ENCODE results near the gene LRRC25.
"Not testable (repeated sequence)": the region's sequence is repeated elsewhere in the genome, so short reads cannot be mapped to it uniquely, and the experiment has no call there.

LRRC25 gene

DNA sequence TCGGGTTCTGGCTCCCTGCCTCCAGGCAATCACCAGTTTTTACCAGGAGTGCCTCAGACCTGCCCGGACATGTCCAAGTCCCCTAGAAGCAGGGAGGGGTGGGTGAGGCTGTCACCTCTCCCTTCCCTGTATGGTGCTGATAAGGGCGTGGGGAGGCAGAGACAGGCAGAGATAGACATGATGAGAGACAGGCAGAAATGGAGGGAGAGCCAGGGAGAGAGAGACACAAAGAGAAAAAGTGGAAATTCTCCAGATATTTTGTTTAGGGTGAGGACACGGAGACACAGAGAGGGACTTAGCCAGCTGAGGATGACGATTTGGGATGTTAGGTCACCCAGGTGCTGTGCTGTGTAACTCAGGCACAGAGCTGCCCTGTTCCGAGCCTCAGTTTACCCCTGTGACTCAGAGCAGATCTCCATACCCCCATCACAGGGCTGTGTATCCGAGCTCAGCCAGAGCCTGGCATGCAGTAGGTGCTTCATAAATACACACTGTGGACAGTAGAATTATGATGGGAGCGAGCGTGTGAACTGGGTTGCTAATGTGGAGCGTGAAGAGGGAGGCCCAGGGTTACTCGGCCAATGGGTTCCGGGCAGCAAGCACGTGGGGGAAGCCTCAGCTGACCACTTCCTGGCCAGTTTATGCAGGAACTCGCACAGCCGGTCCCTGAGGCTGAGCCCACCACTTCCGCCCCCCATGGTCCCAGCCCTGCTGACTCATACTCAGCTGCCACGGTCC lies 23.4 kb downstream of the LRRC25 start:
- DNase-seq = peak; percentile 99

GRCh38 chr19:18373407-18373891 lies 24.0 kb downstream of the LRRC25 start:
- no peak for DNase-seq

GRCh38 chr19:18368504-18369222 lies 28.8 kb downstream of the LRRC25 start:
- no peak for DNase-seq

DNA sequence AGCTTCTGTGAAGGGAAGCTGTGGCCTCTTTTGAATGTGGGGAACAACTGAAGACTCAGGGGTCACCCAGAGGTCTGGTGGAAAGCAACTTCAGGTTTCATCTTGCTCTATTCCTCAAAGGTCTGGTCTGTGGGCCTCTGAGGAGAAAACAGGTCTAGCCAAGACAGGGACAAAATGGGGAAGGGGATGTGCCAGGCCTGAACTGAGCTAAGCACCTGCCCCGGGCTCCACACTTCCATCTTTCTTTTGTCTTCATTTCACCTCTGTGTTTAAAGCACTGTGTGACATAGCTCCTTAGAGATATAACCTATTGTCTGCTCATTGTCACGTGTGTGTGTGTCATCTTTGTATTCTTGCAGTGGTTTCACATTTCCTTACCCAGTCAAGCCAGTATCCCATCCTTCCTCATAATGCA lies 31.4 kb downstream of the LRRC25 start:
- peak; percentile 69 for DNase-seq

DNA sequence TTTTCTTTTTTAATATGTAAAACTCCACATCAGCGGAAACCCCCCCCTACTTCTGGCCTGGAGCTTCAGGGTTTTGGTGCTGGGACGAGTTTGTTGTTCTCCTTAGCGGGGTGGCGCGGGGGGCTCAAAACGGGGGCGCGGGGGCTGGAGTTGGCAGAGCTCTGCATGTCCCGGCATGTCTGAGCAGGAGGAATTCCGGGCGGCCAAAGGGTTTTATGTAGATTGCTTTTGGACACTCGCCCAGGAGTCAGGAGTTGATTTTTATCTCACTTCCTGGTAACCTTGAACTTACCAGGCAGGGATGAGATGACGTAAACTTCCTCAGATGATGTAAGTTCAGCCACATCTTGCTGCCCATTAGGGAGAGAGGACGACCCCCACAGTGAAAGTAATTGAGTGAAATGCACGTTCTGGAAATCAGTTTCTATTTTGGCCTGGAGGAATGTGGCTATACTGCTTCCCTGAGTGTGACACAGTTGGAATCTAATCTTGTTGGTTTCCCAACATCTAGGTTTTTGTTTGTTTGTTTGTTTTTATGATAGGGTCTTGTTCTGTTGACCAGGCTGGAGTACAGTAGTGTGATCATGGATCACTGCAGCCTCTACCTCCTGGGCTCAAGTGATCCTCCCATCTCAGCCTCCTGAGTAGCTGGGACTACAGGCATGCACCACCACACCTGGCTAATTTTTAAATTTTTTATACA lies 32.4 kb downstream of the LRRC25 start:
- peak; percentile 96 for DNase-seq

DNA sequence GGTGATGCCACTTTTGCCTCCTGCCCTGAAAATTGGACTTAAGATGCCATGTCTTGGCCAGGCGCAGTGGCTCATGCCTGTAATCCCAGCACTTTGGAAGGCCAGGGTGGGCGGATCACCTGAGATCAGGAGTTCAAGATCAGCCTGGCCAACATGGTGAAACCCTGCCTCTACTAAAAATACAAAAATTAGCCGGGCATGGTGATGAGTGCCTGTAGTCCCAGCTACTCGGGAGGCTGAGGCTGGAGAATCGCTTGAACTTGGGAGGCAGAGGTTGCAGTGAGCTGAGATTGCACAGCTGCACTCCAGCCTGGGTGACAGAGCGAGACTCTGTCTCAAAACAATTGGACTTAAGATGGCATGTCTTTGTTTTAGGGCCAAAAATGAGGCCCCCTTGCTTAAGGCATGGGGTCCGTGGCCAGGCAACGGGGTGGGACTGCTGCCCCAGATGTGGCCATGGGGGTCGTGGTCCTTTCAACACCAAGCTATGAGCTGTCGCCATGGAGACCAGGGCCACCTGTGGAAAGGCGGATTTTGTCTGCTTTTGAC lies 33.1 kb downstream of the LRRC25 start:
- not testable (repeated sequence) for DNase-seq

DNA sequence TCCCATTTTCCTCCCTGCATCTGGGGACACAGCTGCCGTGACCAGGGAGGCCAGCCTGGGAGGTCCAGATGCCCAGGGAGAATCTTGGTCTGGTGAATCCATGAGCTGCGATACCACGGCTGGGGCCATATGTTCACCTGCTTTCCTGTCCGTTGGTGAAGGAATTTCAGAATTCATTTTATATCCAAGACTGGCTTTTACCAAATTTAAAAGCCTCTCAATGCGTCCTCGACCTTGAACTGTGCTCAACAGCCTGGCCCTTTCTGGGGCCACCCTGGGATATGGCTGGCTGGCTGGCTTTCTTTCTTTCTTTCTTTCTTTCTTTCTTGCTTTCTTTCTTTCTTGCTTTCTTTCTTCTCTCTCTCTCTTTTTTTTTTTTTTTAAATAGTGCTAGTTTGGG lies 33.6 kb downstream of the LRRC25 start:
- DNase-seq = no peak

DNA sequence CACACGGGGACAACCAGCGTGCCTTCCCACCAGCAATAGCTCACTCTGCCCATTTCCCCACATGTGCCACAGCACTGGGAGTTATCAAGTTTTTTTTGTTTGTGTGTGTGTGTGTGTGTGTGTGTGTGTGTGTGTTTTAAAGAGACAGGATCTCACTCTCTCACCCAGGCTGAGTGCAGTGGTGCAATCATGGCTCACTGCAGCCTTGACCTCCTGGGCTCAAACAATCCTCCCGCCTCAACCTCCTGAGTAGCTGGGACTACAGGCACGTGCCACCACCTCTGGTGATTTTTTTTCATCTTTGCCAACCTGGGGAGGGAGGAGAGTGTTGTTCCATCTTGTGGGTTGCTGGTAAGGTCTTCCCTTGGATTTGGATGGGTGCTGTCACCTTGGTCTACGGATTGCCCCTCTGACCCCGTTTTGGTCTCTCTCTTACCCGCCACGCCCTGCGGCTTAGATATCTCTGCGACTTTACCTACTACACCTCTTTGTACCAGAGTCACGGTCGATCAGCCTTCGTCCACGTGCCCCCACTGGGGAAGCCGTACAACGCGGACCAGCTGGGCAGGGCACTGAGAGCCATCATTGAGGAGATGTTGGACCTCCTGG lies 34.4 kb downstream of the LRRC25 start:
- peak; percentile 29 for DNase-seq

DNA sequence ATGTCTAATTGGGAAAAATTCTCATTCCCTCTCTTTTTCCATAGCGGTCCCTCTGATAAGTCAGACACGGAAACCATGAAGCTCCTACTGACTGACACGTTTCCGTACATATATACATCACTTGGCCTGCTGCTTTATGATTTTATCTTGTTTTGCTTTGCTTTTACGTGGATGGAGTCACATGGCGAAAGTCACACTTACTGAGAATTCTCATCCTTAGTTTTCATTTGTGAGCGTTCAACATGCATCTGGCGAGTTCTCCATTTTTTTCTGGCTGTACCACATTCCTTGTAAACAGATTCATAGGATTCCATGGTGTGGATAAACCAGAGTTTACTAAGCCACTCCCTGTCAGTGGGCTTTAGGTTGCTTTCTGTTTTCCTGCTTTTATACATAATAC lies 35.8 kb downstream of the LRRC25 start:
- no peak for DNase-seq

DNA sequence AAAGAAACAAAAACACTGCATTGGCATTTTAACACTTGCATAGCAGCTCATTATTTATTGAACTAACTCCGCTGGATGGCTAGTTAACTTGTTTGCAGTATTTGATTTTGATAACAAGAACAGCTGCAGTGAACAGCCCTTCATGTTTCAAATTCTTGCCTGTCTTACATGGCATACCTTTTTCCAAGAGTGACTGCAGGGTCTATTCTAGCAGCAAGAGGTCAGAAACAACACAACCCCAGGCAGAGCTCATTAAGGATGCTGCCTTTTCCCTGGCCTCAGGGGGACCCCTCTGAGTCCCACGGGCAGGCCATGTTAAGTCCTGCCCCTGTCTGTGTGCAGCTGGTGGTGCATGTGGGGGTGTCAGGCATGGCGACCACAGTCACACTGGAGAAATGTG lies 40.4 kb downstream of the LRRC25 start:
- DNase-seq = no peak

- DNase-seq = not testable (repeated sequence)
Observed at GRCh38 chr19:18354743-18355142, 42.7 kb downstream of the LRRC25 start.

DNA sequence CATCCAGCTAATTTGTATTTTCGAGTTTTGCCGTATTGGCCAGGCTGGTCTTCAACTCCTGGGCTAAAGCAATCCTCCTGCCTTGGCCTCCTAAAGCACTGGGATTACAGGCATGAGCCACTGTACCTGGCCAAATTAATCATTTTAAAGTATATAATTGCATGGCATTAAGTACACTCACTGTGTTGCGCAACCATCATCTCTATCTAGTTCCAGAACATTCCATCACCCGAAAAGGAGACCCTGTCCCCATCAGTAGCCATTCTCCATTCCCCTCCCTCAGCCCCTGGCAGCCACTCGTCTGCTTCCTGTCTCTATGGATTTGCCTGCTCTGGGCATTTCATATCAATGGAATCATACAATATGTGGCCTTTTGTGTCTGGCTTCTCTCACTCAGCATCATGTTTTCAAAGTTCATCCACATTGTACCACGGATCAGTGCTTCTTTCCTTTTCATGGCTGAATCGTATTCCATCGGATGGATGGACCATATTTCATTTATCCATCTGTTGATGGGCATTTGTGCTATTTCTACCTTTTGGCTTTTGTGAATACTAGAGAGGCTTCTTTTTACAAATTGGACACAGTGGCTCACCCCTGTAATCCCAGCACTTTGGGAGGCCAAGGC lies 43.9 kb downstream of the LRRC25 start:
- no peak for DNase-seq

DNA sequence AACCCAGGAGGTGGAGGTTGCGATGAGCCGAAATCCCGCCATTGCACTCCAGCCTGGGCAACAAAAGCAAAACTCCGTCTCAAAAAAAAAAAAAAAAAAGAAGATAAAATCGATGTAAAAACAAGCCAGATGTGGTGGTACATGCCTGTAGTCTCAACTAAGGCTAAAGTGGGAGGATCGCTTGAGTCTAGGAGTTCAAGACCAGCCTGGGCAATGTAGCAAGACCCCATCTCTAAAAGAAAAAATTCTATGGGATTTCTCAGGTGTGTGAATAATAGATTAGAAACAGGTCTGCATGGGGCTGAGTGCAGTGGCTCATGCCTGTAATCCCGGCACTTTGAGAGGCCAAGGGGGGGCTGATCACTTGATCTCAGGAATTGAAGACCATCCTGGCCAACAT lies 45.9 kb downstream of the LRRC25 start:
- DNase-seq = no peak

DNA sequence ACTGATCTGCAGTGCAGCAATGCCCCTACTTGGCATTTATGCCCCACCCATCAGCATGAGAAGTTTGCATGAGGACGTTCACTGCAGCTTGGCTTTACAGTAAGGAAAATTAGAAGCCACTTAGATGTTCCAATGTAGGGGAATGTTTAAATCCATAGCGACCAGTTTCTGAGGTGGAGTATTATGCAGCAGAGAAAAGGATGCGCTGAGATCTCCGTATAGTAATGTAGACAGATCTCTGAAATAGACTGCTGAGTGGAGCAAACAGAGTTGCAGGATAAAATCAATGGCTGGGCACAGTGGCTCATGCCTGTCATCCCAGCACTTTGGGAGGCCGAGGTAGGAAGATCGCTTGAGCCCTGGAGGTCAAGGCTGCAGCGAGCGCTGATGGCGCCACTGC lies 46.9 kb downstream of the LRRC25 start:
- no peak for DNase-seq

GRCh38 chr19:18349524-18350128 lies 47.8 kb downstream of the LRRC25 start:
- peak; percentile 29 for DNase-seq

- not testable (repeated sequence) for DNase-seq
Observed at GRCh38 chr19:18348818-18349339, 48.5 kb downstream of the LRRC25 start.

- no peak for DNase-seq
Observed at GRCh38 chr19:18348171-18348570, 49.3 kb downstream of the LRRC25 start.

DNA sequence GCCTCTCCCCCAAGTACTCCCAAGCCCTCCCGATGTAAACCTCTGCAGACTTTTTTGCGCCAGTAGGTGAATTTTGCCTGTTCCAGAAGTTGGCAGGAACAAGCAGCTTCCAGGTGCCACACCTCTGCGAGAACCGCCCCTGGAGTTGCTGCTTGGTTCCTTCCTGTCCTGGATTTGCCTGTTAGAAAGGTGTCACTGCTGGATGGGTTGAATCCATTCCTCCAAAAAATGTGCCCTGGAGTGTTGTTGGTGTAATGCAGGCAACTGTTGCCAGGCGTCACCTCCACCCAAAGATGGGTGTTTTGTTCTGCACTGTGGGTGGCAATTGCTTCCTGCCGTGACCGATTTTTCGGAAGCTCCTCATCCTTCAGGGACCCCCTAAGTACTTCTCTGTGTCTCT lies 51.3 kb downstream of the LRRC25 start:
- DNase-seq = no peak

DNA sequence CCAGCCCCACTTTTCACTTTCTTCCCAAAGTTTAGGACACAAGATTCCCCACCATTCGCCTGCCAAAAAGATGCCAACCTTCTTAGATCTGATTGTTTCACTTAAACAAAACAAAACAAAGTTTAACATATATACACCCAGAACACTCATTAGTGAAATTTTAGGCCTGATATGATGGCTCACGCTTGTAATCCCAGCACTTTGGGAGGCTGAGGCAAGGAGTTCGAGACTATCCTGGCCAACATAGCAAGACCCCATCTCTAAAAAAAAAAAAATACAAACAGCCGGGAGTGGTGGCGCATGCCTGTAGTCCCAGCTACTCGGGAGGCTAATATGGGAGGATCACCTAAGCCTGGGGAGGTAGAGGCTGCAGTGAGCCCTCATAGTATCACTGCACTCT lies 52.1 kb downstream of the LRRC25 start:
- no peak for DNase-seq

GRCh38 chr19:18344582-18344950 lies 52.9 kb downstream of the LRRC25 start:
- DNase-seq = no peak

- no peak for DNase-seq
Observed at GRCh38 chr19:18342090-18342632, 55.3 kb downstream of the LRRC25 start.

All from MV-4-11 (cell line).